SU-DHL-6 (cell line): ENCODE data around the gene COL4A1.

ENCODE experiments used
- CTCF ChIP-seq: fragments of 200-600 bp; sonication (generic); IDR thresholded peaks from one replicate; pipeline ENCODE4 v1.5.1; 2017; ENCODE audit warnings: antibody characterized with exemption, mild to moderate bottlenecking, low read length, moderate library complexity; ENCODE audit not compliant: insufficient read depth, poor library complexity, severe bottlenecking
- EZH2phosphoT487 ChIP-seq: fragments of 200-600 bp; sonication (generic), shearing (Covaris generic); conservative IDR thresholded peaks from 2 replicates; pipeline ENCODE4 v1.6.1; 2018; ENCODE audit warnings: mild to moderate bottlenecking, antibody characterized with exemption, low read length, moderate library complexity, mixed read lengths

- TF ChIP-seq CTCF: no peak
- TF ChIP-seq EZH2phosphoT487: no peak
Measured at GRCh38 chr13:110201114-110201513, 105.8 kb downstream of the COL4A1 start.
